HT1080 (cell line): ENCODE data around the gene NINJ2. TPM values are rescaled to one million over a fixed set of nuclear protein-coding genes. Genes with fewer than 3 reads are reported as not detected.
"Not testable (repeated sequence)": the region's sequence is repeated elsewhere in the genome, so short reads cannot be mapped to it uniquely, and the experiment has no call there.

Experiments
- DNase-seq: peaks from one replicate; pipeline ENCODE4 v3.0.0-alpha.2; 2015; ENCODE audit warnings: low read depth
- polyA plus RNA-seq, 2 experiments: library from polyadenylated mRNA; depleted of rRNA; stranded (reverse); fragments of >200 nt; gene quantifications; 2 replicates each; pipeline ENCODE4 v1.2.3, GENCODE V29; 2015
- total RNA-seq: library from RNA; depleted of rRNA; stranded (reverse); fragments of >200 nt; shearing (Covaris generic); gene quantifications from 2 replicates; pipeline ENCODE4 v1.2.3, GENCODE V29; 2014; rRNA removed

Gene NINJ2, protein sequence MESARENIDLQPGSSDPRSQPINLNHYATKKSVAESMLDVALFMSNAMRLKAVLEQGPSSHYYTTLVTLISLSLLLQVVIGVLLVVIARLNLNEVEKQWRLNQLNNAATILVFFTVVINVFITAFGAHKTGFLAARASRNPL
- total RNA-seq, result 0.50 and 0.63 TPM in 2 replicates
- polyA plus RNA-seq (2015; cell fraction: cytosol; rRNA removed), result 0.17 and 0.72 TPM in 2 replicates
- polyA plus RNA-seq (2015; cell fraction: nucleus; rRNA removed), result 0.33 TPM in 1 of 2 replicates, not detected in the other

DNA sequence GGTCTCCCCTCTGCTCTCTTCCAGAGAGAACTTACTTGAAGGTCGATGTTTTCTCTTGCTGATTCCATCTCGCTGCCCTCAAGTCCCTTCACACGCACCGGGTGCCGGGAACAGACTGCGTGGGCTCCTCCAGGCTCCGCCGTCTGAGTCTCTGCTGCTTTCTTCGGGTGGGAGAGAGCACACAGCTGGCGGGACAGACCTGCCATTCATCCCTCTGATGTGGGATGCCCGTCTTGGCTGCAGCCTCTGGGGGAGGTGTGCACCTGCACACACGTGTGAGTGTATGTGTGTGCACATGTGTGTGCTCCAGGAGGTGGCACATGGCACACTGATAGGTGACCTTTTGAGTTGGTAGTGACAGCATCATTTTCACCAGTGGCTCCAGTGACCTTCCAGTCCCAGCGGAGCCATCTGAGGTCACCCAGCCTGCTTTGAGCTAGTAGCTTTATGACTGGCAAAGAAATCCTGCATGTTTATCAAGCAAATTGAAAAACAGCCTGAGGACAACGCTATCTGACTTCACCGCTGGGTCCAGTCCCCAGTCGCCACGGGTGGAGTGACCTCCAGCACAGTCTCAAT is at the start of gene NINJ2:
TSS of gene NINJ2 (minus strand) at position 153 of the 579 bp plus-strand sequence. CDS start at position 68, 85 bp downstream.
- no peak for DNase-seq

DNA sequence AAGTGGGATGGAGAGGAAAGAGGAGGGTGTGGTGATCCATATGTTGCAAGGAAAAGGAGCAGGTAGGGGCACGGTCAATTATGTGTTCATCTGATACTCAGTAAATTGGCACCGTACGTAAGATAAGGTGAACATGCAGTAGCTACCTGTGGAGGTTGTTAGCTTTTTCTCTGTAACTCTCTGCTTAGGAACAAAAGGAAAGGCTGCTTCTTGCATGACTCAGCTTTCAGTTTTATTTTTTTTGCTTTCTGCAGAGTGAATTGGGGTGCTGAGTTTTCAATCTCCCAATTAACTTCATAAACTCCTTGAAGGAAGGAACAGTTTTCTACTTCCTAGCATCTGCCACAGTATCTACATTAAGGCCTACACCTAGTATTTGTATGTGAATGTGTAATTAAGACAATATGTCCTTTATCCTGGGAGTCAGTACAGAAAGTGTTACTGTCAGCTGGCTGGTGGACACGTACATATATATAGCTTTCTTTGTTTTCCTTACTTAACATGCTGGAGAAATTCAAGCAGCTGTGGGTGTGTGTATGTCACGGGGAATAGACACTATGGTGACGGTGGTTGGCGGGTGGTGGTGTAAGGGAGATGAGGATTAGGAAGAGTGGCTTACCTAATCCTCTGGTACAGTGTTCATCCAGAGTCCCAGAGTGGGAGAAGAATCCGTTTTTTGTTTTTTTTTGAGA is 49.1 kb upstream of the NINJ2 start:
- DNase-seq, result peak; percentile 21

DNA sequence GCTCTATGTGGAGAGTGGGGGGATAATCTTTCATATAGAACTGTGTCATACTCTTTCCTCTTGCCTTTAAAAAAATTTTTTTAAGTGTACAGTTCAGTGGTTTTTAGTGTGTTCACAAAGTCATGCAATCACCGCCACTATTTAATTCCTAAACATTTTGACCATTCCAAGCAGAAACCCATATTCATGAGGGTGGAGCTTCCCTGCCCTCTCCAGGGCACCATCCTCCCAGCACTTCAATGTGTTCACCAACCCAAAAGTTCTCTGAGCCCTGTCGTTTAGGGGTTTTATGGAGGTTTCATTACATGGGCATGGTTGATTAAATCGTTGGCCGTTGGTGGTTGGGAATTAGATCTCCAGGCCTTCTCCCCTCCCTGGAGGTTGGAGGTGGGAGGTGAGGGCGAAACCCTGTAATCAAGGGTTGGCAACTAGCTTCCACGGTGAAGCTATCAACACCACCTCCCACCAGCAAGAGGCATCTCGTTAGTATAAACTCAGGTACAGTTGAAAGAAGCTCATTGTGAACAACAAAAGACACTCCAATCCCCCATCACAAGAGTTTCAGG is 46.3 kb upstream of the NINJ2 start:
- no peak for DNase-seq

DNA sequence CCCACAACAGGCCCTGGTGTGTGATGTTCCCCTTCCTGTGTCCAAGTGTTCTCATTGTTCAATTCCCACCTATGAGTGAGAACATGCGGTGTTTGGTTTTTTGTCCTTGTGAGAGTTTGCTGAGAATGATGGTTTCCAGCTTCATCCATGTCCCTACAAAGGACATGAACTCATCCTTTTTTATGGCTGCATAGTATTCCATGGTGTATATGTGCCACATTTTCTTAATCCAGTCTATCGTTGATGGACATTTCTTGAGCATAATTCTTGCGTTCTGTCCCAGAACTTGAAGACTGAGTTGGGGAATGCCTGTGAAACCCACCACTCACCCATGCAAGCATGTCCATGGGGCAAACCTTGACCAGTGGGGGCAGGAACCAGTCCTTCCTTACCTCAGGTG is 44.8 kb upstream of the NINJ2 start:
- not testable (repeated sequence) for DNase-seq

DNA sequence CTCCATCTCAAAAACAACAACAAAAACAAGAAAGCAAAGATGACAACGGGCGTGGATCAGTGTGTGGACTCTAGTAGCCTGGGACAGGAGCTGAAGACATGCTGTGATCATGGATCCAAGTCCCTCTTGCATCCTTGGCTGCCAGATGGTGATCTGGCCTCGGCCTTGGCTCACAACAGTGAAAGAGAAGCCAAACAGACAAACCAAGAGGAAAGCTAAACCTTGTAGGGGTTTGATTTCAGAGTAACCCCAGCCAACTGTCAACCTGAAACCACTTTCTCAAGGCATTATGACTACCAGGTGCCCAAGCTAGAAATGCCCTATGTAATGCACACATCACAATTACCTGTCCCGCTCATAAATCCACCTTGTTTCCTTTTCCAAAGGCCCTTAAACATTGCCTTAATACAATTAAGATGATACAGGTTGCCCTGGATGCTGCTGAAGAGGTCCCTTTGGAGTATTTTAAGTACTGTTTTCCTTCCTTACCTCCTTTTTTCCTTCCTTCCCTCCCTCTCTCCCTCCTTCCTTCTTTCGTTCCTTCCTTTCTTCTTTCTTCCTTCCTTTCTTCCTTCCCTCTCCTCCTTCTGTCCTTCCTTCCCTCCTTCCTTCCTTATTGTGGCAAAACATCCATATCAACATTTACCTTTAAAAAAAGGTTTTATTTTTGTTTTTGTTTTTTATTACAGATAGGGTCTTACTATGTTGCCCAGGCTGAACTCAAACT is 41.4 kb upstream of the NINJ2 start:
- DNase-seq, result no peak

DNA sequence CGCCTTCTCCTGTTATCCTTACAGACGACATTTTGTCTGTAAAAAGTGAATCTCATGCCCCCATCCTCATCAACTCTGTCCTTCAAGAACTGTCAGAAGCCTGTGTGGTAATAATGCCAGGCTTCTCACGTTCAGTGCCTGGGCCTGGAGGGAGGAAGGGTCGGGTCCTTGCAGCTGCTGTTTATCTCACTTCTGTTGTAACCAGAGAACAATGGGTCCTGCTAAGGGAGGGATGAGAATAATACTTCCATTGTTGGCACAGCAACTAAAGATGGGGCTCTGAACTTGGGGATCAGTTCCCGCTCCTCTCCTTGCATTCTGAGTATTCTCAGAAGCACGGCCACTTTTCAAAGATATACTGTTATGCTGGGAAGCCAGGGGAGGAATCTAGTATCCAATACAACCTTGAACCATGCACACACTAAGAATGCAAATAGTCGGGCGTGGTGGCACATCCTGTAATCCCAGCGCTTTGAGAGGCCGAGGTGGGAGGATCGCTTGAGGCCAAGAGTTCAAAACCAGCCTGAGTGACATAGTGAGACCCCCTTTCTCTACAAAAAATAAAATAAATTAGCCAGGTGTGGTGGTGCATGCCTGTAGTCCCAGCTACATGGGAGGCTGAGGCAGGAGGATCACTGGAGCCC is 38.8 kb upstream of the NINJ2 start:
- no peak for DNase-seq

DNA sequence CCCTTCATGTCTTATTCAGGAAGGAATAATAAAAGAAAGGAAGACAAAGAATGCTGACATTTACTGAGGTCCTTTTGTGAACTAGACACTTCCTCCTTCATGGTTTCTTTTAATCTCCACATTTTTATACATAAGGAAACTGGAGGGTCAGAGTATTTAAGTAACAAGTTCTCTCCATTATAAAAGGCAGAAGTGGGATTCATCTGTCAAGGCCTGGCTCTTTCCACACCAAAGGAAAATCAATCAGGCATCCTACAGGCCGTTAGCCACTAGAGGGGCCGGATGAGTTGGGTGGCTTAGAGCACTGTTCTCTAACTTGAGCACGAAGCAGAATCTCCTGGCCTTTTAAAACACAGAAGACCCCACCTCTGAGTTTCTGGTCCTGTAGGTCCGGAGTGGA is 36.8 kb upstream of the NINJ2 start:
- no peak for DNase-seq

DNA sequence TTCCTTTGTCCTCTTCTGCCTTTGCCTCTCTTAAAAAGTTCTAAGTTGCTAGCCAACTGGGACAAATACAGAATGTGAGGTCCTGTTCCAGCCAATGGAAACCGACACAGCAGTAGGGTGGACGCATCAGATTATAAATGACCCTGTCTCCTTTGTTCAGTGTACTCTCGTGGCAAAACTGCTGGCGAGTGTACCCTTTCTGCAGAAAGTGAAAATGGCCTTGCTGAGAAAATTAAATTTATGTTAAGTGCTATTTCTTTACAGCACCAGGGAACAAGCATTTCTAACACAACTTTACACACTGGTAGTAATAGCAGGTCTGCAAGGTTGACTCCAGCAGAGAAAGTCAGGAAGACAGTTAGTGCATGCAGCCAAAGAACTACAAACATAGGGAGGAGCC is 35.0 kb upstream of the NINJ2 start:
- DNase-seq, result not testable (repeated sequence)

DNA sequence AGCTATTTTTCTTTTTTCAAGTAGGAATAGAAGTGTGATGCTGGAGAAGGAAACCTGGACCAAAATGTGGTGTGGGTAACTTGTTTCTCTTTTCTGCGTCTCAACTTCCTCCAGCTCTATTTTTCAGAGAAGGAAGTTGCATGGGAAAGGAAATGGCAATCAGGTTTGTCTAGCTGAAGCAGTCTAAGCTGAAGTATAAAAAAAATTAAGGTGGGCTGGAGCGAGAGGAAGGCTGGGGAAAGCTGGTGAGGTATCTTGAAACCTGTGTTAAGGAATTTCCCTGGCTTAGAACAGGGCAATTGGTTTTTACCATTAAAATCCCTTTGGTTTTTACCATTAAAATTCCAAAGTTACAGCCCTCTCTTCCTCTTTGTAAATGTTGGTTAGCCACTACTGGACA is 34.2 kb upstream of the NINJ2 start:
- DNase-seq, result no peak

DNA sequence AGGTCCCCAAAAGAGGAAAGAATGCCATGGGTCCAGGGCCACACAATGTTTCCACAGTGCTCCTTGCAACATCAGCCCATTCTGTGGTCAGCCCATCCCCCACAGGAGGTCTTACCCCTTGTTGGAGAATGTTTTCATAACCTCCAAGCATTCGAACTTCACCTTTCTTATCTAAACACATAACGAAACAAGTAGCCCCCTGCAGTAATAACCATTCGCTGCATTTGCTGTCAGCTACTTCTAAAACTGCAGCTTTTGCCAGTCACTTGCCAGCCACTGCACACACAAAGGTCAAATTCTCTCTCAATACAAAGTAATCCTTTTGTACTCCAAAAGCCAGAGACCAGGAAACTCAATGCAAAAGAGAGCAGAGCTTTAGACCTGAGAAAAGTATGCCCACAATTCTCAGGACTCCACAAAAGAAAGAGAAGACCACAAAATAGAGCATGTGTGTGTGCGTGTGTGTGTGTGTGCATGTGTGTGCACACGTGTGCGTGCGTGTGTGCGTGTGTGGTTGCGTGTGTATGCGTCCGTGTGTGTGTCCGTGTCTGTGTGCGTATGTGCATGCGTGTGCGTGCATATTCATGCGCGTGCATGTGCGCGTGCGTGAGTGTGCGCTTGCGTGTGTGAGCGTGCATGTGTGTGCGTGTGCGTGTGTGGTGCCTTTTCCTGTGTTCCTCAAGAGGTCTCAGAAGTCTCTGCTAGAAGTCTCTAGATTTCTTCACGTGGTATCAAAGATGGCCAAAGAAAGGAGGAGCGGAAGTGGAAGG is 31.7 kb upstream of the NINJ2 start:
- no peak for DNase-seq

DNA sequence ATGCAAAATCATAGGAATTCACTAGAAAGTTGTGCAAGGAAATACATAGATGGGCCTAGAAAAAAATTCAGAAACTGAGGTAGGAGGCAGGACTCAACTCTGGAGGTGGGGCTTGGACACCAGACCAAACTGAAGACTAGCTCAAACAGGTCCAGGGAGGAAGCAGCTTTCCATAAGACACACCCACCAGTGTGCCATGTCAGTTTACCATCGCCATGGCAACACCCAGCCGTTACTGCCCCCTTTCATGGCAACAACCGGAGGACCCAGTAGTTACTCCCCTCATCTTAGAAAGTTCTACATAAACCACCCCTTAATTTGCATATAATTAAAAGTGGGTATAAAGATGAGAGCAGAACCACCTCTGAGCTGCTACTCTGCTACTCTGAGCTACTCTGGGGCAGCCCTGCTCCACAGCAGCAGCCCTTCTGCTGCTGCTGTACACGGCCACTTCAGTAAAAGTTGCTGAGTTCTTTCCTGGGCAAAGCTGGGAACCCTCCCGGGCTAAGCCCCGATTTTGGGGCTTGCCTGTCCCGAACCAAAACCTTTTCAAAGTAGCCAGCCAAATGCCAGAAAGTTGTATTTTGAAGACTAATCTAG is 30.8 kb upstream of the NINJ2 start:
- no peak for DNase-seq

DNA sequence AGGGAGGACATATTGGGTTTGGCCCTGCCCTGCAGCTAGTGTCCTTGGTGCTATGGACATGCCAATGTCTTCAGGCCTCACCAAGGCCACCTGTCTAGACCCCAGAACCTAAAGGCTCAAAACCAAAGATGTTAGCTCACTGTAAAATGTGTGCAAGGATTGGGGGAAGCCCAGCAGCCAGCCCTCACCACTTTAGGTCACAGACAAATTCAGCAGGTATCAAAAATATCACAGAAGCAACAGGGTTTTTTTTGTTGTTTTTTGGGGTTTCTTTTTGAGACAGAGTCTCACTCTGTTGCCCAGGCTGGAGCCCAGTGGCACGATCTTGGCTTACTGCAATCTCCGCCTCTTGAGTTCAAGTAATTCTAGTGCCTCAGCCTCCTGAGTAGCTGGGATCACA is 29.0 kb upstream of the NINJ2 start:
- no peak for DNase-seq

DNA sequence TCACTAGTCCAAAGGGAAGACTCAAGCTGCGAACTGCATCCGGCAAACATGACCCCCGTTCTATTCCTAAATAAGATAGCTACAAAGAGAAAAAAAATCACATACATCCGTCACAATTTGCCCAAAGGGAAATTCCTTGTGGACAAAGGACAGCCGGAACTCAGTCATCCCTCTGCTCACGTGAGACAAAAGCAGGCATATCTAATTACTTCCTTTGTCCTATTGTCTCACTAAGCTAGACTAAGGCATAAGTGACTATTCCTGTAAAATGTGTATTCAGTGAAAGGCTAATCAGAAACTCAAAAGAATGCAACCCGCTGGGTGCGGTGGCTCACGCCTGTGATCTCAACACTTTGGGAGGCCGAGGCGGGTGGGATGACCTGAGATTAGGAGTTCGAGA is 27.2 kb upstream of the NINJ2 start:
- no peak for DNase-seq

DNA sequence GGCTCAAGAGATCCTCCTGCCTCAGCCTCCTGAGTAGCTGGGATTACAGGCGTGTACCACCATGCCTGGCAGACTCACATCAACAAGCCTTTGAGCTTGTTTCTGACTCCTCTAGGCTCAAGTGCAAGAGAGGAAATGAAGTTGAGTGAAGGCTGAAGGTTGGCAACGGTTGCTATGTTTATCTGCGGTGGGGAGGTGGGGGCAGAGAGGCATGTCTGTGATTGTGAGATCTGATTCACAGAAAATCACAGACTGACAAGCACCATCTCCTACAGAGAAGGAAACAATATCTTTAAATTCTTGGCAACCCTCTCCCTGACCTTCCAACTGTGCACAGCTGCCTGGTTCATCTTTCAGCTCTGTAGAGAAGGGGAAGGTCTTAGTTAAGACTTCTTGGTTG is 22.1 kb upstream of the NINJ2 start:
- DNase-seq, result peak; percentile 68

DNA sequence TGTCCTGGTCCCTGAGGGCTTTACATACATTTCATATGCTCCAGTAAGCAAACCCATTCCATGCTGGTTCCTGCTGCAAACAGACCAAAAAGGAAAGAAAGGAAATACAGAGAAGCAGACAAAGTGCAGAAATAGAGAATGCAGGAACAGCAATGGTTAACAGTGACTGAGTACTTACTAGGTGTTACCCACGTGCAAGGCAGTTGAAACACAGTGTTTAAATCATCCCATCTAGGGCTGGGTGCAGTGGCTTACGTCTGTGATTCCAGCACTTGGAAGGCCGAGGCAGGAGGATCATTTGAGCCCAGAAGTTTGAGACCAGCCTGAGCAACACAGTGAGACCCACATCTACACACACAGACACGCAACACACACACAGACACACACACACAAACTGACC is 21.2 kb upstream of the NINJ2 start:
- DNase-seq, result no peak

DNA sequence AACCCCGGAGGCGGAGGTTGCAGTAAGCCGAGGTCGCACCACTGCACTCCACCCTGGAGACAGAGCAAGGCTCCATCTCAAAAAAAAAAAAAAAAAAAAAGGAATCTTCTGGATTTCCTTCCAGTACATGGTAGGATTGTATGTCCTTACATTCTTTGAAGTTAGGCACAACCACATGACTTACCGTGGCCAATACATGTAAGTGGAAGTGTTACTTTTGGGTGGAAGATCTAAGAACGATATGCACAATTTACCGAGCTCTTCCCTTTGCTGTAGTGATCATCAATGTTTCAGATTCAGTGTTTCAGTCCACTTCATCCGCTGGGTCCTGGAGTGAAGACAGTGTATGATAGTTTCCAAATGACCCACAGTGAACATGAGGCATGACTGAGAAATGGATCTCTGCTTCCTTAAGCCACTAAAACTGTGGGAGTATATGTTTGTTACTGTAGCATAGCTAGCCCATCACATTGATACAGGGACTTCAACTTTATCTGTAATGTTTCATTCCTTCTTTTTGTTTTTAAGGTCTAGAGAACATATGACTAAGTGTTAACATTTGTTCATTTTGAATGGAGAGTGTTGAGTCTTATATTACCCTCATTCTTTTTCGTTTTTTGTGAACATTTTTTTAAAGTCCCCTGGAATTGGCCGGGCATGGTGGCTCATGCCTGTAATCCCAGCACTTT is 18.5 kb upstream of the NINJ2 start:
- DNase-seq, result no peak

DNA sequence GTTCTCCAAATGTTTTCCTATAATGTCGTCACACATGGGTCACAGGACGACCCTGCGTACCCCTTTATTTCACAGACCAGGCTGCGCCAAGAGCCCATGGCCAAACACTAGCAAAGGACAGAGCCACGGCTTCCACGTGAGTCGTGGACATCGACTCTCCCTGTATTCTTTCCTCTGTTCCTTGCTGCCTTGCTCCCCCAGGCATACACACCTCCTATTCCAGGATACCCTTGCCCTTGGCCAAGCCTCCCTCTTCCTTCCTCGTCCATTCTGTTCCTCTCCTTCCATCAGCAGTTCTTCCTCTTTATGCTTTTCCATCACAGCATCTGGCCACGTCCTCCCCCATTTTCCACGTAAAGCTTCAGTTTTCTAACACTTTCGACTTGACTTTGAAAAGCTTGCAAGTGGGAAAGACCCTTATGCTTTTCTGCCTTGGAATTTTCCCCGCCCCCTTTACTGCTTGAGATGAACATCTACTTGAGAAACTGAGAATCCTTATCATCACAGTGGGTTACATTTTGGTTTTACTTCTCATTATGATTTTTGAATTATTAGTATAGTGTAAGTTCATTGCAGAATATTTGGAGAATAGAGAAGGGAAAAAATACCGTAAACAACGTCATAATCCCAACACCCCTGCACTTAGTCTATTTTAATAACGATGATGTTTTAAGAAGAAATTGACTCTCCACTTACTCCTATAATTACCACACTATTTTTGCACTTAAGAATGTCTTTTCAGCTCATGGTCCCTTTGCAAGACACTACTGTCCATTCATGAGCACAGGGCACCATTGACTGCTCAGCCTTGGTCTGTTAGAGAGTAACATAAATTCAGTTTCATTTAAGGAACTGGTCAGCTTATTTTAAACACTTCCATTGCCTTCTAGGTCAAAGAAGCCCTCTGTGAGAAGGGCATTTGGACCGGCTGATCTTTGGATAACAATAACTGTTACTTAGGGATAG is 15.8 kb upstream of the NINJ2 start:
- no peak for DNase-seq

DNA sequence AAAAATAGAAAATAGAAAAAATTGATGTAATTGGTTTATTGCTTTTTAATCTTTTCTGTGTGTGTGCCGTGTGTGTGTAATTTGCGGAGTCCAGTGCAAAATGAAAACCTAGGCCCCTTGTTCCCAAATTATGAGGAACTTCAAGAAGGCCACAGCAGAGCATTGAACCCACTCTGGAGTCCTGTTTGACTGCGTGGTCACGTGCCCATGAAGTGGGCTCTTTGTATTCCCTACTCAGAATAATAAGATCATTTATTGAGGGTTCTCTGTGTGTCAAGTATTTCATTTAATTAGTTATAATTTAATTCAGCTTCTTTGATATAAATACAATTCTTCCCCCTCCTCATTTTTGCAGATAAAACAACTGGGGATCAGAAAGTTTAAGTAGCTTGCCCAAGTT is 12.3 kb upstream of the NINJ2 start:
- DNase-seq, result no peak
